ENCODE measurements around the gene BARHL1. TPM values are rescaled to one million over a fixed set of nuclear protein-coding genes. Genes with fewer than 3 reads are reported as not detected.

The BARHL1 gene
- total and polyA plus RNA-seq, 2 of the 13 experiments (the other 11 are each of a cell fraction or from before 2014, with no cell fraction given): not detected

- intact Hi-C loops (cut with micrococcal nuclease; ENCODE audit: unreplicated experiment) (no loop called here), in situ Hi-C loops (cut with HindIII; ENCODE audit: extremely low pct_ligation_motif_present, low pct_unique_long_range_greater_than_20kb) (no loop called here)
- no peaks in the 10 kb centered on the region for H3K4me1 ChIP-seq (ENCODE audit: insufficient read depth, low read length)
- H3K4me2 ChIP-seq (ENCODE audit: low read depth, low read length): no peak overlapping the region
- WGBS (ENCODE audit: low lambda C conversion rate): 15% methylated on average over 12 of the region's 15 CpGs
- H3K27me3 ChIP-seq (ENCODE audit: control insufficient read depth in 1 of 2, insufficient read depth in 2 of 2, low read length in 2 of 2): peaks cover 2 to 14% of the 10 kb centered on the region in 2 experiments; a peak in 3 of 5 replicates
- H3K4me3 ChIP-seq (replicated peaks in 1 of 3; ENCODE audit: insufficient read depth in 1 of 3, low read depth in 2 of 3, low read length in 3 of 3): no peak overlapping the region
- FAIRE-seq (no peak), DNase-seq (ENCODE audit: low spot score) (no peak), ATAC-seq (no peak)
- peaks cover 4% of the 10 kb centered on the region; the same call in 1 of the 2 replicates for H4K20me1 ChIP-seq (ENCODE audit: insufficient read depth, low read length)
- TF ChIP-seq GMEB1 (CRISPR knock-in tag; IDR thresholded peaks at IDR 0.05; ENCODE audit: borderline replicate concordance) (no peak), KLF9 (CRISPR knock-in tag; IDR thresholded peaks at IDR 0.05; ENCODE audit: low read depth) (no peak)
- no peaks in the 10 kb centered on the region for H3K79me2 ChIP-seq (ENCODE audit: insufficient read depth, low read length)
- H2AFZ ChIP-seq (ENCODE audit: low read length): no peak overlapping the region
- no TSS peak for BruUV-seq (replicated peaks)
- ChIA-PET POLR2A (no interaction called here), CTCF (ENCODE audit: low intra/inter-chr PET ratio, low total read pairs) (interaction anchor here (0.9 kb wide), 1 partner anchor 61 kb away, joined by 3 read pairs; no protein-coding TSS in a partner anchor)
- no peak overlapping the region for H3K9ac ChIP-seq (ENCODE audit: insufficient read depth, low read depth, low read length)
- no peak overlapping the region for H3K27ac ChIP-seq (ENCODE audit: extremely low read length, insufficient read depth, low read length)
- H3K9me3 ChIP-seq (ENCODE audit: low read length): no peaks in the 10 kb centered on the region
- H3K36me3 ChIP-seq (replicated peaks in 1 of 2; ENCODE audit: control insufficient read depth in 1 of 2, insufficient read depth in 2 of 2, low read length in 2 of 2): no peaks in the 10 kb centered on the region
Measured at GRCh38 chr9:132571806-132572600, 10.4 kb upstream of the BARHL1 start.

GRCh38 chr9:132572921-132573320 lies 9.5 kb upstream of the BARHL1 start:
- H3K27me3 ChIP-seq (ENCODE audit: control insufficient read depth in 1 of 2, insufficient read depth in 2 of 2, low read length in 2 of 2): peaks cover 2 to 10% of the 10 kb centered on the region in 2 experiments; a peak in 3 of 5 replicates
- DNase-seq (ENCODE audit: low spot score) (no peak), ATAC-seq (no peak; the same call in 2 of the 3 replicates), FAIRE-seq (no peak)
- peaks cover 4% of the 10 kb centered on the region; the same call in 1 of the 2 replicates for H4K20me1 ChIP-seq (ENCODE audit: insufficient read depth, low read length)
- intact Hi-C loops (cut with micrococcal nuclease; ENCODE audit: unreplicated experiment) (no loop called here), in situ Hi-C loops (cut with HindIII; ENCODE audit: extremely low pct_ligation_motif_present, low pct_unique_long_range_greater_than_20kb) (no loop called here)
- under 1% methylated on average over 8 of the region's 8 CpGs for WGBS (ENCODE audit: low lambda C conversion rate)
- H3K27ac ChIP-seq (ENCODE audit: extremely low read length, insufficient read depth, low read length): no peak overlapping the region
- ChIA-PET POLR2A (no interaction called here), CTCF (ENCODE audit: low intra/inter-chr PET ratio, low total read pairs) (no interaction called here)
- H3K36me3 ChIP-seq (replicated peaks in 1 of 2; ENCODE audit: control insufficient read depth in 1 of 2, insufficient read depth in 2 of 2, low read length in 2 of 2): no peaks in the 10 kb centered on the region
- H2AFZ ChIP-seq (ENCODE audit: low read length): no peak overlapping the region
- no peaks in the 10 kb centered on the region for H3K9me3 ChIP-seq (ENCODE audit: low read length)
- no peaks in the 10 kb centered on the region for H3K79me2 ChIP-seq (ENCODE audit: insufficient read depth, low read length)
- no peaks in the 10 kb centered on the region for H3K4me1 ChIP-seq (ENCODE audit: insufficient read depth, low read length)
- H3K4me3 ChIP-seq (replicated peaks in 1 of 3; ENCODE audit: insufficient read depth in 1 of 3, low read depth in 2 of 3, low read length in 3 of 3): no peak overlapping the region
- no peak overlapping the region for H3K9ac ChIP-seq (ENCODE audit: insufficient read depth, low read depth, low read length)
- no TSS peak for BruUV-seq (replicated peaks)
- TF ChIP-seq ZNF777 (CRISPR knock-in tag; IDR thresholded peaks at IDR 0.05): no peak
- TF ChIP-seq HNRNPUL1 (IDR thresholded peaks at IDR 0.05; ENCODE audit: low read depth, low read length): no peak
- TF ChIP-seq DDIT3 (CRISPR knock-in tag; IDR thresholded peaks at IDR 0.05): no peak
- TF ChIP-seq ZNF670 (CRISPR knock-in tag; IDR thresholded peaks at IDR 0.05; ENCODE audit: borderline replicate concordance): no peak
- no peak for TF ChIP-seq ZNF792 (CRISPR knock-in tag; IDR thresholded peaks at IDR 0.05)
- 0 out of 2 replicates have a peak, but pooled peaks have one; percentile 42 for TF ChIP-seq PBX2 (CRISPR knock-in tag; IDR thresholded peaks at IDR 0.05)
- H3K4me2 ChIP-seq (ENCODE audit: low read depth, low read length): no peak overlapping the region

All from HepG2 (cell line).